ENCODE data around the gene ACMSD. TPM values are rescaled to one million over a fixed set of nuclear protein-coding genes. Genes with fewer than 3 reads are reported as not detected.

The ACMSD gene
- not detected in 2 replicates for total RNA-seq

DNA sequence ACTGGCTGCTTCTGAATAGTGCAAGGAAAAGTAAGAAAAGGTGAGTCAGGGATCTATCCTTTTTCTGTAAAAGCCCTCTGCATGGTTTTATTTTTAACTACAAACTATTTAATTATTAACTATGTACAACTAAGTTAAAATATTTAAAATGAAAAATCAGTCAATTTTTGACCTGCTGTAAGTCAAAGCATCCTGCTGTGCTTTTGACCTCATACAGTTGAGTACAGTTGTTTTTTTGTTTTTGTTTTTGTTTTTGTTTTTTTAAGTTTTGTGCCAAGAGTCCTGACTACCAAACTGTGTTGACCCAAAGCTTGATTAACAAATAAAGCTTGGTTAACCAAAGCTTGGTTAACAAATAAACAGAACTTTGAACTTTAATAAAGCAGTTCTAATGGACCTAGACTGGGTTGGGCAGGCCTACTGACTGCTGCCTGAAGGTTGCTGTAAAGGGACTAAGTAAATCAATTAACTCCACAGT lies at the start of gene ACMSD:
ACMSD (plus strand) TSS at position 474 of the 478 bp plus-strand sequence. CDS start 67 bp downstream, outside the sequence.

DNA sequence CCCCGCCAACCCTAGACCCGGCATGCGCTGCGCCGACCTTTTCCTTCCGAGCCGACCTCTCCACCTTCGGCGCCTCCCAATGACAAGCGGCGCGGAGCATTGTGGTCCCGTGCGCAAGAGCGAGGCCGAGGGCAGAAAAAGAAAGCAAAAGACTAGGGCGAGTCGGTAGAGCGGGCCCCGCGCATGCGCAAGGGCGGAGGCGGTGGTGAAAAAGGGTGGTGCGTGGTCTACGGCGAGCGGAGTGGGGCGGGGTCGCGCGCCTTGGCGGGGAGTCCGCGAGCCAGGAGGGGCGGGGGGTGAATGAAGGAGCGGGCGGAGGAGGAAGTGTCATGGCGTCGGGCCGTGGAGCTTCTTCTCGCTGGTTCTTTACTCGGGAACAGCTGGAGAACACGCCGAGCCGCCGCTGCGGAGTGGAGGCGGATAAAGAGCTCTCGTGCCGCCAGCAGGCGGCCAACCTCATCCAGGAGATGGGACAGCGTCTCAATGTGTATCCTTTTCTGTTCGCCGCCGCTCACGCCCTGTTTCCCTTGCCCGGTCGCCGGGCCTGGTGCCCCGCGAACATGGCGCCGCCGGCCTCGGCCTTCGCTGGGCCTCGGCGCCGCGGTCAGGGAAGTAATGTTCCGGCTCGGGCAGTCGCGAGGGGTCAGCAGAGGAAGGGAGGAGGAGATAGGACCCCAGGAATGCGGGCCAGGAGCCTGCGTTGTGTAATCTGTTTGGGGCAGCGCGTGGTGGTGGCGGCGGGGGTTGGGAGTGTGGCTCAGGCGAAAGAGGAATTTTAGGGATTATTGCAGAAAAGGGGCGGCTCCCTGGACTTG lies 80.3 kb downstream of the ACMSD start, which contains the start of gene CCNT2:
CCNT2 (plus strand) TSS at position 297 of the 815 bp plus-strand sequence; CDS start at position 330, 33 bp downstream.

Other genes with a start within 250 kb of the ACMSD start
- gene TMEM163, start 119.6 kb upstream of the ACMSD start, total RNA-seq = not detected in 2 replicates
- 24.9 and 30.7 TPM in 2 replicates for gene CCNT2, start 80.2 kb downstream of the ACMSD start, total RNA-seq
- gene MAP3K19, start 208.8 kb downstream of the ACMSD start, total RNA-seq = not detected in 2 replicates
- 107 and 121 TPM in 2 replicates for gene RAB3GAP1, start 213.7 kb downstream of the ACMSD start, total RNA-seq

Data from smooth muscle cell of the umbilical artery (primary cell).